CMK (cell line): Measurements from ENCODE around the gene MZB1.

Experiments
- DNase-seq: peaks from one replicate; pipeline ENCODE4 v3.0.0-alpha.2; 2010; ENCODE audit warnings: low read depth

The MZB1 gene, protein sequence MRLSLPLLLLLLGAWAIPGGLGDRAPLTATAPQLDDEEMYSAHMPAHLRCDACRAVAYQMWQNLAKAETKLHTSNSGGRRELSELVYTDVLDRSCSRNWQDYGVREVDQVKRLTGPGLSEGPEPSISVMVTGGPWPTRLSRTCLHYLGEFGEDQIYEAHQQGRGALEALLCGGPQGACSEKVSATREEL

DNA sequence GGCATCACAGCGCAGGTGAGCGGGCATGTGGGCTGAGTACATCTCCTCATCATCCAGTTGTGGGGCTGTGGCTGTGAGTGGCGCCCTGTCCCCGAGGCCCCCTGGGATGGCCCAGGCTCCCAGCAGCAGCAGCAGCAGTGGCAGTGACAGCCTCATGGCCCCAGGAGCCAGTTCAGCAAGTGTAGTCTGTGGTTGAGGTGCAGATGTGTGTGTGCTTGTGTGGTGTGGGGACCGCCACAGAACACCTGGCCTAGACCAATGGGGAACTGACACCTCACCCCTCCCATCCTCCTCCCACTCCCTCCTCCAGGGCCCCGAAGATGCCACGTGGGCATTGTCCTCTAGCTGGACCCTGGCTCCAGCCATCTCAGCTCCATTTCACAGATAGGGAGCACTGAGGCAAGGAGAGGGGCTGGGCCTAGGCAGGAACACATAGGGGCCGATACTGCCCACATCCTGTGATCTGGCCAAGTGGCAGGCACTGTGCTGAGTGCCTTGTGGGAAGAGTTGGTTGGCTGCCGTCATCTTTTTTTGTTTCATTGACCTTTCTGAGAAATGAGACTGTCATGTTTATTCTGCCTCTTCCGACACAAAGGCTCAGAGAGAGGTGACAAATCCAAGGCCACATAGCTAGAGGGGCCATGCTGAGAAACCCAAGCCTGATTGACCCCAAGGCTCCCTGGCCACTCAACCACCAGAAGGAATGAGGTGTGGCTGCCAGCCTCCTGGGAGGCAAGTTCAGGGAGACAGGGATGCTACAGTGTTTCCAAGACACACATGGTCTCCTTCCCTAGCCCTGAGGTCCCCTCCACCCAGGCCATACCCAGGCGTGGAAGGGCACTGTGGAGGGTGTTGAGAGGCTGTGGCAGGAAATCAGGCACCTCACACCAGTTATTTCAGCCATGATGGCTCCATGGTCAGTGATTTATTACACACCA is at the start of gene MZB1:
MZB1 (minus strand) TSS at position 213 of the 938 bp plus-strand sequence; CDS start at position 156, 57 bp downstream.
- no peak for DNase-seq

DNA sequence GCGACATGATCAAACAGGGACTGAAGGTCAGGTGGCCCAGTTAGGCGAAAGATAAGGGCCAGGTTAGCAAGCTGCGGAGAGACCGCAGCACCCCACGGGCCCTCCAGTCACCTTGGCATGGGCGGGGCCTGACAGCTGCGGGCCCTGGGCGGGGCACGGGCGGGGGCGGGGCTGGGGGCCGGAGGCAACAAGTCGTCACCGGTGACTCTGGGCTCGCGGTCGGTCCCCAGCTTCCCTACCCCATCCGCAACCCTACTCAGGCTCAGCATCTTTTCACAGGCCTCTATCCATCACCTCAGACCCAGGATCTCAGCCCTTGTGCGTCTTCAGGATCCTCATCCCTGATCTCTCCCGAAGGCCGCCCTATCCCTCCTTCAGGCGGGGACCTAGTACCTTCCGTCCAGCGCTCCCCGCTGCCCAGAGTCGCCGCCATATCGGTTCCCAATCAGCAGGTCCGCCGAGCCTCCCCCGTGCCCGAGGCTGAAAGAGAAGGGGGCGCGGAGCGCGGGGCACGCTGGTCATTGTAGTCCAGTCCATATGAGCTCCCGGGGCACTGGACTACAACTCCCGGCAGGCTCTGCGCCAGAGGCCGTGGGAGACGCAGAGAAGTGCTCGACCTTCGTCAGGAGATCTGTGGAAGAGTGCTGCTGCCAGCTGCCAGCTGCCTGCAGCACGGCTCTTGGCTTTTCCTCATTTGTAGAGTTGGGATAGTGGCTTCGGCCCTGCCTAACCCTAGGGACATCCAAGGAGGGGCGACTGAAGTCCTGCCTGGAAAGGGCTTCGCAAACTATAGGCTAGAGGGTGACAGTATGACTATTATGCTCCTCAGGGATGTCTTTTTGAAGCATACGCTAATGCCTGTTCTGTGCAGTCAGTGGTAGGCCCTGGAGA is 49.5 kb upstream of the MZB1 start, which contains the start of gene DNAJC18:
DNAJC18 (minus strand) TSS at position 513 of the 891 bp plus-strand sequence; CDS start at position 433, 80 bp downstream.
- DNase-seq: no peak

DNA sequence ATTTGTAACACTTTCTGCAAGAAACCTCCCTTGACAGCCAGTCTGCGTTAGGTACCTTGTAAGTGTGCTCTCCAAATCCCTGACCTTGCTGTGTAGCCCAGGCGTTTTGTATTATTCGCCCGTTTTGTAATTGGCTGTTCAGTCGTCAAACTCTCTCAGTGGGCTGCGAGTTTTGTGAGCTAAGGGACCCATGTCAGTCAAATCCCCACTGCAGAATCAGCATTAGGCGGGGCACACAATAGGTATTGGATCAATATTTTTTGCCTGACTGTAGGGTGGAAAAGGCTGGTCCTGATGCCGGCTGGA is 48.9 kb upstream of the MZB1 start:
- DNase-seq: no peak

DNA sequence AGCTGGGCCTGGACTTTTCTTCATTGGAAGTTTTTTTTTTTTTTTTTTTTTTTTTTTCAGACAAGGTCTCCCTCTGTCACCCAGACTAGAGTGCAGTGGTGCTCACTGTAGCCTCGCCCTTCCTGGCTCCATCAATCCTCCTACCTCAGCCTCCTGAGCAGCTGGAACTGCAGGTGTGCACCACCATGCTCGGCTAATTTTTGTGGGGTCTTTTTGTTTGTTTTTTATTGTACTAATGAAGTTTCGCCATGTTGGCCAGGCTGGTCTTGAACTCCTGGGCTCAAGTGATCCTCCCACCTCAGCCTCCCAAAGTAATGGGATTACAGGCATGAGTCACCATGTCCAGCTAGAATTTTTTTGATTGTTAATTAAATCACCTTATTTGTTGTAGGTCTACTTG is 46.0 kb upstream of the MZB1 start:
- DNase-seq: no peak

DNA sequence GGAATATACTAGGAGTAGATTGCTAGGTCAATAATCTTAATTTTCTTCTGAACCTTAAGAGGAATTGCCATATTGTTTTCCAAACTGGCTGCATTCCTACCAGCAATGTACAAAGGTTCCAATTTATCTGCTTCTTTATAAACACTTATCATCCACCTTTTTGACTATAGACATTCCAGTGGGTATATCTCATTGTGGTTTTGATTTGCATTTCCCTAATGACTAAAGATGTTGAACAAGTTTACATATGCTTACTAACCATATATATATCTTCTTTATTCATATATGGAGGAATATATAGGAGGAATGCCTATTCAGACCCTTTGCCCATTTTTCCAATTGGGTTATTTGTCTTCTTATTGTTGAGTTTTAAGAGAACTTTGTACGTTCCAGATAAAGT is 42.0 kb upstream of the MZB1 start:
- DNase-seq: no peak

DNA sequence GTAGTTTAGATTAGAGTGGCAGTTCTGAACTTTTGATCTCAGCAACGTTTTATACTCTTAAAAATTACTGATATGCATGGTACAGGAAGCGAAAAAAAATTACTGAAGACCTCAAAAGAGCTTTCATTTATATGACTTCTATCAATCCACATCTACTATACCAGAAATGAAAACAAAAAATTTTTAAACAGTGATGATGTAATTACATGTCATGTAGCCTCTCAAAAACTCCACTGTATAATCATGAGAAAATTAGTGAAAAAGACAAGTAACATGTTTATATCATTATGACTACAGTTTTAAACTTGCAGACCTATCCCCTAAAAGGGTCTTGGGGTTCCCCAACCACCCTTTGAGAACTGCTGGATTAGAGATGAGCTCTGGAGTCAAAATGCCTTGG is 40.3 kb upstream of the MZB1 start:
- DNase-seq: no peak

DNA sequence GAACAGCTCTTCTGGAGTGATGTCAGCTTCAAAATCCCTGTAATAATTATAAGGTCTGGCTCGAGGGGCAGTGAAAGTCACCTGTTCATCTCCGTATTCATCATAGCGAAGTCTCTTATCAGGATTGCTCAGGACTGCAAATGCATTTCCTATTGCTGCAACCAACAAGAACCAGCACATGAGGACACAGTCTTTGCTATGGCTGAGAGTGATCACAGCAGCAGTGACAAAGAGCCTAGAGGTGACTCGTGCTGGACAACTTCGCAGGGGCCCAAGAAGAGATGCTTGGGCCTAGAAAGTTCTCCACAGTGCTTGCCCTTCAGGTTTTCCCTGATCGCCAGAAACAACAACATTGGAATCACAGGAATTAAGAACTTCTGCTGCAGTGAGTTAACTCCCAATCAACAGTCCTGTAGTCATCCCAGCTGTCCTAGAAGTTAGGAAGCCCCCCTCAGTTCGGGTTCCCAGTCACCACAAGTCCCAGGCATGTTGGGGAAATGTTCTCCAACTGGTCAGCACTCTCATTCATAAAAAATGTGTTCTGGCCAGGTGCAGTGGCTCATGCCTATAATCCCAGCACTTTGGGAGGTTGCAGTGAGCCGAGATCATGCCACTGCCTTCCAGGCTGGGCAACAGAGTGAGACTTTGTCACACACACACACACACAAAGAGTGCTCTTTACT is 36.6 kb upstream of the MZB1 start:
- no peak for DNase-seq

DNA sequence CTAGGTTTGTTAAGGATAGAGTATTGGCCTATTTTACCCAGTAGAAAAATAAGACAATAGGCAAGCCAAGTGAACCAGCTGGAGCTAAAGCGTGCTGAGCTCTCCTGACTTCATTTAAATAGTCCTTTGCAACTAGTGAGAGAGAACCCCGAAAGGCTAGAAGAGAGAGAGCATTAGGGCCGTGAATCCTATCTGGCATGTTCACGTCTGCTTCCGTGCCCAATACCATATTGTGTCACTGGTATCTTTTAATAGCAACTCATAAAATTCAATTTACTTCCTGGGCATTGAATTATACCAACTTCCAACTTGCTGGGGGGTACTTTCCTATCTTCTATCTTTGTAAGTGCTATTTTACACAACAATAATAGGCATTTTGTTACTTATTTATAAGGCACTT is 35.8 kb upstream of the MZB1 start:
- DNase-seq: no peak

DNA sequence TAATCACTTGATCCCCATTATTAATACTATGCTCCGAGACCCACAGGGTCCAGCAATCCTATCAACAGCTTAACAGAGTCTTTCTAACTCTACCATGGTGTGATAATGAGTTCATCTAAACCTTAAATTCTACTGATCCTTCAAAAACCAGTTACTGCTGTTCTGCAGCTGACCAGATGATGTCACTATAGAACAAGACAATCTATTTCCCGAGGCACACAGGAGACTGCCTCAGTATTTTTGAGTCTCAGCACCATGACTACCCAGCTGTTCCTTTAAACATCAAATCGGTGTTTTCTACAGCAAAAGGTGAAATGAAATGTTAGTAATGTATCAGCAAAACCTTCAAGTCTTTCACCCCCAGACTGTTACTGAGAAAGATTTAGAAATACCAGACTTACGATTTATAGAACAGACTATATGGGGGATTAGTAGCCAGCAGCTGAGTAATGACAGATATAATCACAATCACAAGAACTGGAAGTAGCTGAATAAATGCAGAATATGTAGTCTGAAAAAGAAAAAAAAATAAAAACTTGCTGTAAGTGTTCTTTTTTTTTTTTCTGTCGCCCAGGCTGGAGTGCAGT is 32.7 kb upstream of the MZB1 start:
- no peak for DNase-seq

DNA sequence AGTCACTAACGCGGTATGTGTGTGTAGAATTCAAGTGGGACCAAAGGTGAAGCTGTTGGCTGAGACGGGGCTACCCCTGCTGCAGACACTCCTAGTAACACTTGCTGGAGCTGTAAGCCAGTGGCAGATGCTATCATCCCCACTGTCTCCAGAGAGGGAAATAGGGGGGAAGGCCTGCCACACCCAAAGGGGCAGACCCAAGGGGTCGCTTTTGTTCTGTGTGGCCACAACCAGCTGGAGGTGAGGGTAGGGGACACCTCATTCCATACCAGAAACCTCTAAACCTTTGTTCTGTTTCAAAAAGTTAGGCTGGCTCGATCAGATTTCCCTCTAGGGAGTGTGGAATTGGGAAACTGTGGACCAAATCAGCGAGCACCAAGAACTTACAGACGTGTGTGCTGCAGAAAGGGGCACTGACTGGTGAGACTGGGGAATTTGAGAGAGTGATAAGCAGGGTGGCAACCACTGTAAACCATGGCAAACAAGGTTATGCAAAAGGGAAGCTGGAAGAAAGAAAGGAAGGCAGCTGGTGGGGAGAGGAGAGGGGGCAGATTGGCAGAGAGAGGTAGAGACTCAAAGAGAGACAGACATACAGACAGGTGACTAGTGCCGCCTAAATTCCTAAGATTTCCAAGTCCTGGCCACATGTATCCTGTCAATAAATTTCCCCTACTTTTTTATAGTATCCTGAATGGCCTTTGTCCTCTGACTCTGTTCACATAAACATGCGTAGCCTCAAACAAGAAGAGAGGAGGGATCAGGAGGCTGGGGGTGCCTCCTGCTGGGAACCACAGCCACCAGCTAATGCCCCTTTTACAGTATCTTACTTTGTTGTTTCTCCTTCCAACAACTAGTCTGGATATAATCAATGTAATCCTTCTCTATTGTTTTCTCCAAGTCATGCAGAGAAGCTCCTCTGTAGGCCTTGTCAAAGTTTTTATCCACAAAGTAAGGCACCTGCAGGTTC is 29.8 kb upstream of the MZB1 start:
- DNase-seq: no peak

DNA sequence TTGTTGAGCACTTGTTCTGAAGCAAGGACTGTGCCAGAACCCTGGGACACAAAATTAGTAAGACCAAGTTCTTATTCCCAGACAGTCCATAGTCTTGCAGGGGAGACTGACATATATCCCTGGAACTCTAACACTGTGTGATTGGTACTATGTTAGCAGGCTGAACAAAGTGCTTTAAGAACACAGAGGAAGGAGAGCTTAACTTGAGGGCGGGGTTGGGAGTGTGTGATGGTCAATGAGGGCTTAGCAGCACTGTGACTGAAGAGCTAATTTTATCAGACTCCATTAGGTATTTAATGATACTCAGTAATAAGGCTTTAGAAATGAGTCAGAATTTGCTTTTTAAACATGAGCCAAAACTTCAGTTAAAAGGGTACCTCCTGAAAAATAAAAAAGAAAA is 29.1 kb upstream of the MZB1 start:
- DNase-seq: no peak

DNA sequence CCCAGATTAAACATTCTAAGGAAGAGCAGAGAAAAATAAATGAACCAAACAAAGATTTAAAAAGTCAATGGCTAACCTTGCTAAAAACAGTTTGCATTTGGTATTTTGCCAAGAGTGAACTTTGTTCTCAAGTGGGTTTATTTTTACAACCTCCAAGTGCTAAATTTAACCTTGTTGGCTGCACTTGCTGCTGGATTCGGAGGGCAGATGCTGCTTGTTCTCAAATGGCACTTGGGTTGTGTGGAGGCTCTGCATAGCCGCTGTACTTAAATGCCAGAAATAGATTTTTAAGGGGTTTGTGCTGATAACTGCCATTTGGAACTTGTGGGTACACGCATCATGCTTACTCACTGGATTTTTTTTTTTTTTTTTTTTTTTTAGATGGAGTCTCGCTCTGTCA is 27.5 kb upstream of the MZB1 start:
- no peak for DNase-seq

DNA sequence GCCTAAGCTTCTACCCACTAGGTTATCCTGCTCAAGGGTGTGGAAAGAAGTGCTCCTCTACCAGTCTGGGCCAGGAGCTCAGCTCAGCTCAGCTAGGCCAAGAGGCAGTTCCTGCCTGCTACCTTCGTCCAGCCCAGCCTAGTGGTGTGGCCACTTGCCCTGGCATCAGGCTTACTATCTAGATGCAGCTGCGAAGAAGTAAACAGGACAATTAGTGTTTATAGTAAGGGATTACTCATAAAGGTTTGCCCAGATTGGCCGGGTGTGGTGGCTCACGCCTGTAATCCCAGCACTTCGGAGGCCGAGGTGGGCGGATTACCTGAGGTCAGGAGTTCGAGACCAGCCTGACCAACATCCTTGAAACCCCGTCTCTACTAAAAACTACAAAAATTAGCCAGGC is 26.9 kb upstream of the MZB1 start:
- no peak for DNase-seq

DNA sequence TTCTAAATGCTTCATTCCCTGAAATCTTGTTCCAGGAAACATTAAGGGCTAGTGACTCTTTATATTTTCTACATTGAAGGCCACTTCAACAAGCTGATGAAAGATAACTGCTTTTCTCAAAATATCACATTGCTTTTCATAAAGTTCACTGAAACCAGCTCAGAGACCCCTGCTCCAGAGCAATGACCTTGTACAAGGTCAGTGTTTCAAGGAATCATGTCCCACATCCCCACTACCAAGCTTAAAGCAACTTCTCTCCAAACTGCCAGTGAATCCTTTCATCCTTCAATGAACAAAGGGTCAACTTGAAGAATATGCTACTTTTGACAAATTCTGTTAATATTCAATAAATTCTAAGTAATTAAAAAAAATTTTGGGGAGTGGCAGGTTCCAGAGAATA is 26.2 kb upstream of the MZB1 start:
- DNase-seq: no peak

DNA sequence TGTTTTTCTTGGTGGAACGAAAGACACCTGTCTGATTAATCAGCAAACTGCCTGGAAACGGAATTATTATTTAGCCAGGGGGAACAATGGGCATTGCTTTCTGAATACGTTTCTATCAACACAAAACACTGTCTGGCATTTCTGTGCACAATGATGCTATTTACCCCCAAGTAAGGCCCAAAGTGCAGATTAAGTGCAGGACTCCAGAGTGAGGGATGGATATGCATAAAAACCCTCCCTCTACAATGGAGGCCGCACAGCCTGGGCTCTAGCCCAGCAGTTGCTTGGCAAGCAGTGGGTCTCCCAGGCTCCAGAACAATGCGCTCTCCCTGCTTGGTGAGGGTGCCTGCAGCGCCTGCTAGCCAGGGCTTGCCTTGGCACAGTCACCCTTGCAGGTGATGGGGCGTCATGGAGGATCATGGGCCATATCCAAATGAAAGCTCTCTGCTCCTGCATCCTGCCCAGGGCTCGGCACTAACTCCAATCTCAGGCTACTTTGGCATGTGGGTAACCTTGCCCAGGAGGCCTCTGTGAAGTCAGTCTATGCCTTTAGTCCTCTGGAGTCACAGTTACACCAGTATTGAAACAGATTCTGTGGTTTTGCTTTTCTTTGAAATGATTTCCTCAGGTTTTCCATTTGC is 25.6 kb upstream of the MZB1 start:
- DNase-seq: no peak

DNA sequence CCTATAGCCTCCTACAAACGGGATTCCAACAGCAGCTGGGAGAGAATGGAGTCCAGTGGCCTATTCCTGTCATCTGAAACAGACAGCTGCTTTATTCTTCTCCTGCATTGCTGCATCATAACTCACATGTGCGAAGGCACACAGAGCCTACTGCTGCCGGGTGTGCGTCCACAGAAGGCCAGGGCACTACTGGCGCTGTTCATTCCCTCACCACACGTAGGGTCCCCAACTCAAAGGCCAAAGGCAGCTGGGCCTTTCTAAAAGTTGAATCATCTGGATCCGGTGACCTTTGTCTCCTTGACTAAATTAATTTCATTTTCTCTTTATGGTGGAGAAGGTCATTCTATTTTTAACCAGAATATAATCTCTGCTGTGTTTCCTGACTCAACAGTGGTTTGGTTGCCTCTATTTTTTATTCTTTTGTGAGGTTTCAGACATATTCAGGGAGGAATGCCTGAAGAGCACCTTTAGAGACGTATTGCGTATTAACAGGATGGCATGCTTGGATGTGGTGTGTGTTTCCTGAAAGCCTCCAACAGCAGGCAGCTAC is 24.9 kb upstream of the MZB1 start:
- no peak for DNase-seq

DNA sequence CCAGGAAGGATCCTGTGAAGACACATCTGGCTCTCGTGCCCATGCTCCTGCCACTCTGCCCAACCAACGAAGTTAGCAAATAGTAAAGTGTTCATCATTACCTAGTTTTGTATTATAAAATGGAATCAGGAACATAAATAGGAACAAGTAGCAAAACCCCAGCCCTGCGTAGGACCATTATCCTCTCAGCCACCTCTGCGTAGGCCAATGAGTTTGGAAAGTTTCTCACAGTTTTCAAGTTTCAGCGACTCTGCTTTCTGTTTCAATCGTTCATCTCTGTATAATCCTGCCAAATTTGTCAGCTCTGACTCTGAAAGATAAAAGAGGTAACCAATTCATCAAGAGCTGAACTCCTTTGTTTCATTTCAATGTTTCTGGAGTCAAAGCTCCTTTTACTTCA is 24.2 kb upstream of the MZB1 start:
- DNase-seq: no peak

DNA sequence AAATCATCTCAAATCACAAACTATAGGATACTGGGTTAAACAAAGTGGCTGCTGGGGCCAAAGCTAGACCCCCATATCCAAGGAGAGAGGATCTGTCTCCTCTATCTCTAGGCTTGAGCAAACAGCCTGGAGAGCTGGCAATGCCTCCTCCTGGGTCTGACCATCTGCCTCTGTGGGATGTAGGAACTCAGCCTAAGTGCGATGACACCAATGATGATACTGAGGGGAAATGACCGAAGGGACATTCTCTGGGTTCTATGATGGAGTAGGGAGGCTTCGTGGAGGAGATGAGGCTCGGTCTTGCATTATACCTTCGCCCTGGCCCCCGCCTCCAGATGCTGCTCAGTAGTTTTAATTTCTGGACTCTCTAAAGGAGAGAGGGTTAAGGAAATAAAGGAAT is 23.4 kb upstream of the MZB1 start:
- no peak for DNase-seq

DNA sequence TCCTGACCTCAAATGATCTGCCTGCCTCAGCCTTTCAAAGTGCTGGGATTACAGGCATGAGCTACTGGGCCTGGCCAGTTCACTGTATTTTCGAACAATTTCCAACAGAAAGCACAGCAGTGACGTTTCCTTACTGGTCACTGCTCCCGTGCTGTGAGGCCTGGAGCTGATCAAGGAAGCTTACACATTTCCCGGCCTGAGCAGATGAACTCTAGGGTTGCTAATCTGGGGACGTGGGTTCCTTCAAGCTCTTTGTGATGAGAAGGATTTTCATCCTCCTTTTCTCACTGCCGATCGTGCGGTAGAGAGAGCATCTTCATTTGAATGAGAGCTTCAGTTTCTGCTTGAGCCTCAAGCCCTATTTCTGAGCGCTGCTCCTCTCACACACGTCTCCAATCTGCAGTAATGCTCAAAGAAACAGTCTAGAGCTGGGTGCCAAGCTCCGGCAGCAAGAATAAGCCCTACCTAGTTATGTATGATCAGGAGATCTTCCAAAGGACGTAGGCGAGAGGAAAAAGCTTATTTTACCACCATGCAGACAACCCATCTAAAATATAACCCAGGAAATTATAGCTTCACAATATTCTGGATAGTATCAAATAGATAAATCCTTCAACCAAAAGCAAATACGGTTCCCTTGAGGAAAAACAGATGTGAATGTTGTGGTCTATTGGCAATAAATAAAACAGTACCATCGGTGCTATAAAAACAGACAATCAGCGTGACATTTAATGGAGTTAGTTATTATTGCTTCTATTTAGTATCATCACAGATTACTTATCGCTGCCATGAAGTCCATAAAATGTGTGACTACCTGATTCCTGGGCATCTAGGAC is 21.5 kb upstream of the MZB1 start:
- DNase-seq: no peak
